ENCODE measurements around the gene RFX2.
"Not testable (repeated sequence)": the region's sequence is repeated elsewhere in the genome, so short reads cannot be mapped to it uniquely, and the experiment has no call there.

GRCh38 chr19:5985837-5986236 lies 124.5 kb downstream of the RFX2 start:
- TF ChIP-seq SREBF1 (IDR thresholded peaks at IDR 0.05; ENCODE audit: low read length); POLR2A (IDR thresholded peaks at IDR 0.05; ENCODE audit: low read depth, low read length); CTCF (IDR thresholded peaks at IDR 0.05 in 2 of 3, conservative IDR thresholded peaks at IDR 0.05 in 1 of 3; ENCODE audit: control insufficient read depth in 2 of 3, extremely low read depth in 1 of 3, insufficient read depth in 1 of 3, low read depth in 3 of 3, low read length in 3 of 3); ASH2L (IDR thresholded peaks at IDR 0.05; ENCODE audit: borderline replicate concordance, low read depth); ELK1 (IDR thresholded peaks at IDR 0.05; ENCODE audit: low read depth, low read length); E4F1 (IDR thresholded peaks at IDR 0.05; ENCODE audit: borderline replicate concordance, partially characterized antibody); EZH2 (IDR thresholded peaks at IDR 0.05; ENCODE audit: borderline replicate concordance, control insufficient read depth, low read depth, low read length); PBX3 (IDR thresholded peaks at IDR 0.05; ENCODE audit: insufficient replicate concordance, low read depth, low read length); TBL1XR1 (IDR thresholded peaks at IDR 0.05; ENCODE audit: low read depth, low read length); MAX (IDR thresholded peaks at IDR 0.05; ENCODE audit: low read depth, low read length); NR2C2 (IDR thresholded peaks at IDR 0.05; ENCODE audit: borderline replicate concordance, control insufficient read depth, insufficient read length, low read depth); CHD4 (IDR thresholded peaks at IDR 0.05); ZNF592 (IDR thresholded peaks at IDR 0.05); ATF3 (IDR thresholded peaks at IDR 0.05; ENCODE audit: borderline replicate concordance, extremely low read depth, low read depth, low read length): not testable (repeated sequence)
